Sigmoid colon (tissue), 4 donors: ENCODE data around the gene PALMD.

ENCODE experiments used
- CTCF ChIP-seq, 4 experiments: fragments of 450-650 bp in 3 of 4; fragments of 200-600 bp in 1 of 4; IDR thresholded peaks; one replicate each; pipeline ENCODE4 v1.5.1; 2016 to 2019; ENCODE audit warnings: antibody characterized with exemption in 4 of 4, mild to moderate bottlenecking in 3 of 4, moderate library complexity in 2 of 4
- EP300 ChIP-seq, 4 donors: sonication (generic); formaldehyde crosslinking; IDR thresholded peaks; one replicate each; pipeline ENCODE4 v1.6.1; 2017; ENCODE audit warnings: antibody characterized with exemption in 4 of 4
- POLR2A ChIP-seq, 2 donors: fragments of 450-650 bp; IDR thresholded peaks; one replicate each; pipeline ENCODE4 v1.6.1; 2016; ENCODE audit warnings: antibody characterized with exemption in 2 of 2, mild to moderate bottlenecking in 2 of 2, moderate library complexity in 2 of 2

GRCh38 chr1:99738858-99739465 is 93.0 kb downstream of the PALMD start:
- TF ChIP-seq EP300 (IDR thresholded peaks at IDR 0.05) (no peak), POLR2A (IDR thresholded peaks at IDR 0.05) (no peak), CTCF (IDR thresholded peaks at IDR 0.05) (no peak)
